ENCODE data around the gene SCNM1.

SCNM1 gene, protein sequence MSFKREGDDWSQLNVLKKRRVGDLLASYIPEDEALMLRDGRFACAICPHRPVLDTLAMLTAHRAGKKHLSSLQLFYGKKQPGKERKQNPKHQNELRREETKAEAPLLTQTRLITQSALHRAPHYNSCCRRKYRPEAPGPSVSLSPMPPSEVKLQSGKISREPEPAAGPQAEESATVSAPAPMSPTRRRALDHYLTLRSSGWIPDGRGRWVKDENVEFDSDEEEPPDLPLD

DNA sequence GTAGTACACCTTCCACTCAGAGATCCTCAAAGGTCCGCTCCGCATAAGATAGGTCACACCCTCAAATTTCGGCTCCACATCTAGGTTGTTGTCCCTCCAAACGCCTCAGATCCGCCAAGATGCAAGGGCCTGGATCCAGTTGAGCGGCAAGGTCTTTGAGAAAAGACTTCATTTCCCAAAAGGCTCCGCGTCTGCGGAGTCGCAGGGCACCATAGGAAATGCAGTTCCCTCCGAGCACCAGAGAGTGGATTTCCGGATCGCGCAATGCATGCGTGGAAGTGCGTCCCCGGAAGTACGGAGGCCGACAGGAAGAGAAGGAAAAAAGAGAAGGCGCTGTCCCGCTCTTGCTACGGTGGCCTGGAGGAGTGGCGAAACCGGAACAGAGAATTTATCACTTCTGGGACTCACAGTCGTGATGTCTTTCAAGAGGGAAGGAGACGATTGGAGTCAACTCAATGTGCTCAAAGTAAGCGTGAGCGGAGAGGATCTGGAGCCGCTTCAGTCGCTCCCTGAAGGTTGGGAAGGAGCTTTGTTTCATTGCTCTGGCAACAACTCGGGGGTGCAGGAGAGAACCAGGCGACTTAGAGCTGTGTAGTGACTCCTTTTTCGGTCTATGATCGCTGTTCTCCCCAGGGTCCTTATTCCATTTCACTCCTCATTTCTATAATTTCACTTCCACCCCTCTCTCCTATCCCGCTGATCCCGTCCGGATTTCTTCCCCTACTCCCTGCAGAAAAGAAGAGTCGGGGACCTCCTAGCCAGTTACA lies at the start of gene SCNM1, which contains the start of gene LYSMD1:
SCNM1 (plus strand) TSS at position 407 of the 767 bp plus-strand sequence; CDS start at position 416, 9 bp downstream.
LYSMD1 (minus strand) TSS at position 165 of the 767 bp plus-strand sequence. CDS start 644 bp downstream, outside the sequence.
- DNase-seq (ENCODE audit: low read depth) = peak; percentile 96

DNA sequence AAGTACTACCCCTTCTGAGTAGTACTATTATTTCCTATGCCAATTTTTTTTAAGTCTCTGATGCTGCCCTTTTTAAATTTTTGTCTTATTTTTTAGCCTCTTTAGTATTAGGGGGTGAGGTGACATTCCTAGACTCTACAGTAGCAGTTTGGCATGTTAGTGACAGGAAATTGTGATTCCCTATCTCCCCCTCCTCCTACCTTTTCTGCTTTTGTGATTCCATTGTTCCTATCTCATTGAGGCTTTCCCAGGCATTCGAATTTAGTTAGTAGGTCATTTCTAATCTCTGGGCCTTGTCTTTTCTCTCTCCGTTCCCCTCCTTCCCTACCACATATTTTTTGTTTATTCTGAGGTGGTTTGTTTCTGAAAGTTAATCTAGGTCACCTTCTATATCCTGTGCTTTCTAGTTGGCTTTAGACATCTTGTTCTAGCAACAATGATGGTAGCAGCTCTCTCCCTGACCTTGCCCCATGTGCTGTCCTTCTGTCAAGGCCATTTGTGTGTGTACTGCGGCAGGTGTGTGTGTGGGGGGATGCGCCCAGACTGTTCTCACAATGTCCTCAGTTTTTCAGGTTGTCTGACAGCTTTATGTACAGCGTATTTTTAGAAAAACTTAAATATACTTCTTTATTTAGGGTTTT lies 41.1 kb upstream of the SCNM1 start:
- no peak for DNase-seq (ENCODE audit: low read depth)

DNA sequence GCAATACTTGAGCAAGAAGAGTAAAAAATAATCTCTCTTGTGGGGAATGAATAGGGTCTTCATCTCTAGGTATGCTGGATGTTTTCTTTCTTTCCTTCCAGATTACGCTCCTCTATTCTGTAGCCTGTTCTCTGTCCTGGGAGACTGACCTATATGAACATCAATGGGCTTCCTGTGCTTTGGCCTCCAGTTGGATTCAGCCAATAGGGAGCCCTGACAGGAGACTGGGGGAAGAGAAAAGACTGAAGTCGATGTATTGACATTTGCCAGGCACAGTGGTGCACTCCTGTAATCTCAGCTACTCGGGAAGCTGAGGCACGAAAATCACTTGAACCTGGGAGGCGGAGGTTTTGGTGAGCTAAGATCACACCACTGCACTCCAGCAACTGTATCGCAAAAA lies 37.1 kb upstream of the SCNM1 start:
- no peak for DNase-seq (ENCODE audit: low read depth)

DNA sequence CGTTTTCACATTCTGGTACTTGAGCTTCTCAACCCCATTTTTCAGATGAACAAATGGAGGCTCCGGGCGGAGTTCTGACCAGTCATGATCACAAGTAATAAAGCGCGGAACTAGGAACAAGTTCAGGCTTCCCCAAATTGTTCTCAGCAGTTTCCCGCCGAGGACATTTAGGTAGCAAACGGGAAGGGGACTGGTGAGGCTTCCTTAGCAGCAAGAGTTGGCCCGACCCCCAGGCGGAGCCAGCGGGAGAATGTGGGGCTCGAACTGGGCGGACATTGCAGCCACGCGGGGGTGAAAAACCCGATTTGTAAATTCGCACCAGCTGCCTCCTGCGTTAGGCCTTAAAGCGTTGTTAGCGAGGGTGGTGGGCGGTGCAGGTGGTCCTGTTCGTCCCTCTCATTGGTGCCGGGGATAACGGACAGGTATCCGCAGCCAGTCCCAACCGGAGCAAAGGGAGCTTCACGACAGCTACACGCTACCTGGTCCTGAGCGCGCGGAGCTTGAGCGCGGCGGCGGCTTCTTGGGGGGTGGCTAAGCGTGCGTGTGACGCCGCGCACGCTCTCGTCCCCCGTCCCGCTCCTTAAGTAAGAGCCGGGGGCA lies 34.9 kb upstream of the SCNM1 start:
- peak; percentile 36 for DNase-seq (ENCODE audit: low read depth)

DNA sequence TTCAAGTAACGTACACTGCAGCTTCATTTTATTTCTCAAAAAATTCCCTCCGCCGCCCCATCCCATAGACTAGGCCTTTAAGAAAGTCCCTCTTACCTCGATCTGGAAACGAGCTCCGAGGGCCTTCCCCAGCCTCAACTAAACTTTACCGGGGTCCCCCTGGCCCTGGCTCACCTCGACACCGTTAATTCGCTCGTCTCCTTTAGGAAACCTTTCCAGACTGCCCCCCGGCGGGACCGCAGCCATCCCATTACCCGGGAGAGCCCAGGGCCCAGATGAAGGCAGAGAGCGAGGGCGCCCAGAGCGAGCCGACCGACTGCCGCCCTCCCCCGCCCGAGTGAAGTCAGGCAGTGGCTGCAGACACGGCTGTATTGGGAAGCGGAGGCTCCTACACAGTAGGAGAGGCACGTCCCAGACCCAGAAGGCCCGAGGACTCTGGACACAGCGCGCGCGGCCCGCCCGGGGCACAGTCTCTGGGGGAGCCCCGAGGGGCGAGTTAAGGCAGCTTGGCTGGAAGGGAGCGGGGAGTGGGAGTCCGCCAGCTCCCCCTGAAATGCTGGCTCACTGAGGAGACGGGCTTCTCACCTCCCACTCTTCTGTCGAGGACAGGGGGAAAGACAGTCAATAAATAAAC lies 34.1 kb upstream of the SCNM1 start:
- no peak for DNase-seq (ENCODE audit: low read depth)

DNA sequence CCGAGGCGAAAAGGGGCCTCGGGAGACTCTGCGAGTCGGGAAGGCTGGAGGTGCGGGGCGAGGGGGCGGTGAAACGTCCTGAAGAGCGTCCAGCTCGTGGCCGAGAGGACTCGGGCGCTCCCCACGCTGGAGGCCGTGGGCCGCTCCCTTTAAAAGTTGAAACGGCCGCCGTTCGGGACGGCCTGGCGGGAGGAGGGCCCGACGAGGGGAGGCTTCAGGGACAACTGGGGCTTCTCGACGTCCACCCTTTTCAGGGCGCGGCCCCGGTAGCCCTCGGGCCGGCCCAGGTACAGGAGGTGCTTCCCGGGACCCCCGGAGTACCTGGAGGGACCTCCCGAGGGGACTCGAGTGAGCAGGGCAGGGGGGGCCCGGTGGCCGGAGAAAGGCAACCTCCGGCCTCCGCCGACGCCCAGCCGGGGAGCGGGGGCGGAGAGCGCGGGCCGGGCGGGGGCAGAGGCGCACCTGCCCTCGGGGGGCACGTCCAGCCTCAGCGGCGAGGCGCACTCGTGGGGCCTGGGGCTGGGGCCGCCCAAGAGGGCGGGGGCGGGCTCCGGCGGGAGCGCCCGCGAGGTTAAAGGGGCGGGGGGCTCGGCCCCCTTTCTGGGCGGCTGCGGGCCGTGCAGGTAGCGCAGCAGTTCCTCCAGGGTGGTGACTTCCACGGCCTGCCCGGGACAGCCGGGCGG lies 33.5 kb upstream of the SCNM1 start:
- no peak for DNase-seq (ENCODE audit: low read depth)

DNA sequence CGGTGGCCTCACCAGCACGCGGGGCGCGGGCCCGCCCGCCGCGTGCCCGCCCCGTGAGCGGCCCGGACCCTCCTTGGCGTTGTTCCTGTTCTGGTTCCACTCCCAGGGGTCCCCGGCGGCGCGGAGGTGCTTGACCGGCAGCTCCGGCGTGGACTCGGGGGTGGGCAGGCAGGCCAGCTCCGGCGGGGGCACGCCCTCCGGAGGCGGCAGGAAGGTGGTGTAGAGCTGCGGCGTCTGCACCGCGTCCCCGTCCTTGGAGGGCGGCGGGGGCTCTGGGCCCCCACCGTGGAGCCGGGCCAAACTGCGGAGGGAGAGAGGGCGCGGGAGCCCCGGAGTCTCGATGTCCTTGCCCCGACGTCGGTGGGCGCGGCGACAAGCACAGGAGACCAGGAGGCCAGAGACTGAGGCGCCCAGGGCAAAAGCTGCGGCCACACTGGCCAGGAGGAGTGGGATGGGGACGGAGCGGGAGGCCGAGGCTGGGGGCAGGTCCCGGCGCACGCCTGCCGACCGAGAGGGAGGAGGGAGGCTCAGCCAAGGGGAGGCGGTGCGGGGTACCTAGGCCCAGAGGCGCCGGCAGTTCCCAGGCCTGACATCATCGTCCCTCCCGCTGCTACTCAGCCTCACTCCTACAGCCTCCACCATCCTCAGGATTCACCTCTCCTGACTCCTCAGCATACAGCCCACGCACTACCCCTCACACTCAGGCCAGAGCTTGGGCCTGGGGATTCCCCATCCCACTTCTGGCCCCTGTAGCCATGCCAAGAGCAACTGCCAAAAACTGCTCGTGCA lies 32.7 kb upstream of the SCNM1 start:
- DNase-seq (ENCODE audit: low read depth) = no peak

DNA sequence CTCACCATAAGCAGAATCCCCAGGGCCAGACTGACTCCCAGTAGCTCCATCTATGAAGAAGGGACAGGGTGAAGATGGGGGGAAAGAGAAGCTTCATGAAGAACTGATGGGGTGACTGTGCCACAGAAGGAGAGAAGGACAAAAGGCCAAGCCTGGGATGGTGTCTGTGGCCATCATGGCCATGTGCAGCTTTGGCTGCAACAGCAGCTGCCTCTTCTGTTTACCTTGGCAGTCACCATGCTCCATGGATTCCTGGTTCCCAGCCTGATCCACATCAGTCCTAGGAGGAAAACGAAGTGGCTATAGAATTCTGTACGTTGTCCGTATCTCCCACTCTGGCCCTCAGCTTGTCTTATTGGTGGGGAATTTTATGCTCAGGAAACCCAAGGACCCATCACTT lies 31.5 kb upstream of the SCNM1 start:
- no peak for DNase-seq (ENCODE audit: low read depth)

DNA sequence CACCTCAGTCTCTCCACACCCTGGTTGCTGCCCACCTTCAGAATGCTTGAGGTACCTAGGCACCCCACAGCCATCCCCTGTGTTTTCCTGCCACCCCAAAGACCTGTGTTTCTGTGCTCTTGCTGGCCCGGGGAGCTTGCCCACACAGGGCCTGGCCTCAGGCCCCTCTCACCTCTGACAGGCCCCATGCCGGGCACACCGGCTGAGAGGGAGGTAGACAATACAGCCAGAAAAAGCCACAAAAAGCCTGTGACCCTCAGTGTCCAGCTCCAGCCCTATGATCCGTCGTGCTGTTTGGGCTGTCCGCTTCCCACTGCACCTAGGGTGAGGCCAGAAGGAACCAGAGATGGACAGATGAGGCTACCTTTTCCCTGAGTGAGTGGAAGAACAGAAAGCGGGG lies 31.0 kb upstream of the SCNM1 start:
- DNase-seq (ENCODE audit: low read depth) = no peak

DNA sequence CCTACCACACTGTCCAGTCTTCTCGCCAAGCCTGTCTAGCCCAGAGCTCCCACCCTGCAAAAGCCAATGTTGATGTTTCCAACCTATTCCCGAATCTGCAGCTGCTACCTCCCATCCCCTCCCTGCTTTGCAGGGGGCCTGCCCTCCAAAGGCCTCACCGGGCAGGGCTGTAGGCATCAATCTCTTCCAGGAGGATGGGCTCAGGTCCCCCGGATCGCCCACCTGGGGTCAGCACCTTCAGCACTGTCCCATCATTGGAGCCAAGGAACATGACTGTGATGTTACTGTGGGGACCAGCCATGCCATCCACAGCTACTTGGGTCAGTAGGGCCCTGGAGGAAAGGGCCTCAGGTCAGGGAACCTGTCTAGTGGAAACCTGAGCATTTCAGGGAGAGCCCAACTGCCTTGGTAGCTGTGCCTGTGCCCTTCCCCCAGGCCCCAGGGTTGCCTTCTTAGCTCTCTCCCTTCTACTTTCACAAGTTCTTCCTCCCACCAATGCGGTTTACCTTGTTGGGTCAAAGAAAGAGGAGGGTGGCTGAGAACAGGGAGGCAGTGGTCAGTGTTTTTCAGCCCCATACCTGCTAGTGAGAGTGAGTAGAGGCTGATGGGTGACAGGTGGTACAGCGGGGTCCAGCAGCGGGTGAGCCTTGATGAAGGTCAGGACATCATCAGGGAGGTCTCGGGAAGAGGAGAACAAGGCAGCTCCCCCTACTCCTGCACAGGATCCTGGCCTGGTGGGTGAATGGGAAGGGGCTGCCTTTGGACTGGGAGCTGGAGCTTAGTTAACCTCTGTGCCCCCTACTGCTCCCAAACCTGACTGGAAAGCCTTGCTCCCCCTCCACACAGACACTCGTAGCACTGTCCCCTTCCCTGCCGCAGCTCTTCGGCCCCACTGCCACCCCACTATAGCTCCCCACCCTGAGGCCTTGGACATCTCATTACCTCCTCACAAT lies 30.2 kb upstream of the SCNM1 start:
- no peak for DNase-seq (ENCODE audit: low read depth)

DNA sequence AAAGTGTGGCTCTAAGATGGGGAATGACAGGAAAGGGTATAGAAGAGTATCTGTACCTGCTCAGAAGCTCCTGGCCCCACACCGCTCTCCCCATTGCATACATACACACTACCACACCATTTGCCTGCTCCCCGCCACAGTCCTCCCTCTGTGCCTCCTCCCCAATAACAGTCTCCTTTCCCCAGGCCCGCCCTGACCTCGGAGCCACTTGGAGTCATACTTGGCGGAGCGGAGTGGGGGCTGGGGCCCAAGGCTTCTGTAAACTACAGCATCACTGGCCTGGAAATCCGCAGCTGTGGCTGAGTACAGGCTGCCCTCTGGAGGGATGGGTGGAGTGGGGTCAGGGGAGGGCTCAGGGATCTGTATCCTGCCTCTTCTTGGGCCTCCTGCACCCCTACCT lies 28.2 kb upstream of the SCNM1 start:
- no peak for DNase-seq (ENCODE audit: low read depth)

DNA sequence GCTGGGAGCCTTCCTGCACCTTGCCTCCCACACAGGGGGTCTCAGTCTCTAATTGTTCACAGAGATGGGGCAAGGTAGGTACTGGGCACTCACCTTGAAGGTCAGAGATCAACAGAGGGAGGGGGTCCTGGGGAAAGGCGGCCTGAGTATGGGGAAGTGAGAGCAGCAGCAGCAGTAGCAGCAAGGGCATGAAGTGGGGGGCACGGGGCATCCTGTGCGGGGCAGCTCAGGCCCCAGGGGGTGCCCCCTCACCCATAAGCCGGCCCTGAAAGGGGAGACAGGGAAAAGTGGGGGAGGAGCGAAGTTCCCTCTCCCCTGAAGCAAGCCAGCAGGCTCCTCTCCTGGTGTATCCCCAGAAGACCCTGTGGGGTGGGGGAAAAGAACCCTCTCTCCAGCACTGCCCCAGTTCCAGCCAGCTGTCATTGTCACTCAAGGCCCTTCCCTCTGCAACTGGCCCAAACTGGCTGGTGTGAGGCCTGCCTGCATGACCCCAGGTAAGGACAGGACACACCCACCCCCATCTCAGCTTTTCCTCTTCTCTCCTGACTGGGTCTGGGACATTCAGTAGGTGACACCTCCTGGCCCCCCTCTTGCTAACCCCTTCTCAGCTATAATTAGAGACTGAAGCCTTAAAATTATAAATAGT lies 23.4 kb upstream of the SCNM1 start:
- DNase-seq (ENCODE audit: low read depth) = no peak

DNA sequence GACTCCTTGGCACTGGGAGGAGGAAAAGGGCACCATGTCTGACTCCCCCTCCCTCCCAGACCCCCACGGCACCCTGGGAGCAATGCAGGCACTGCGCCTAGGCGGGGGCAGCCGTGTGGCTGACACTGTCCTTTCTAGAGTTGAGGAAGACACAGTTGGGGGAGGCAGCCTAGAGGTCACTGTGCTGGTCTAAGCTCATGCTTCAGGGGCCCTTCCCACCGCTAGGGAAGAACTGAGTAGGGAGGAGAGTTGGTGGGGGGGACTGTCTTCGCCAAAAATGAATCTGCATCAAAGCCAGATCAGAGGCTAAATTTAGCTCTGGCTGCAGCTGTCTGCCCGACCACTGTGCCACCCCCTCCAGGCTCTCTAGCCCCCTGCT lies 22.9 kb upstream of the SCNM1 start:
- DNase-seq (ENCODE audit: low read depth) = no peak

DNA sequence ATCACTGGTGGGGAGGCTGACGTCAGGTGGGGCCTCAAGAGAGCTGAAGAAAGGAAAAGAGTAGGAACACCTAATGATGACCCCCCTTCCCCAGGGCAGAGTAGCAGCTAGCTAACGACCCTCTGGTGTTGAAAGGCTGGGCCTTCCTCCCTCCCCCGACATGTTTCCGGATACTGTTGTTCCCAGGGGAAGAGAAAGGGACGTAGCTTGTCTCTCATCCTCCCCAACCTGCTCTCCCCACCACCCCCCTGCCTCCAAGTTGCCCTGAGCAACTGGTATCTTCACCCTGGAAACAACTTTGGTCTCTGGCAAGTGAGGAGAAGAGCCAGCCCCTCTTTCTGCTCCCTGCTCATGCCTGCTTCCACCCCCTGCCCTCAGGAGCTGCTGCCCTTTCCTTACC lies 22.0 kb upstream of the SCNM1 start:
- no peak for DNase-seq (ENCODE audit: low read depth)

DNA sequence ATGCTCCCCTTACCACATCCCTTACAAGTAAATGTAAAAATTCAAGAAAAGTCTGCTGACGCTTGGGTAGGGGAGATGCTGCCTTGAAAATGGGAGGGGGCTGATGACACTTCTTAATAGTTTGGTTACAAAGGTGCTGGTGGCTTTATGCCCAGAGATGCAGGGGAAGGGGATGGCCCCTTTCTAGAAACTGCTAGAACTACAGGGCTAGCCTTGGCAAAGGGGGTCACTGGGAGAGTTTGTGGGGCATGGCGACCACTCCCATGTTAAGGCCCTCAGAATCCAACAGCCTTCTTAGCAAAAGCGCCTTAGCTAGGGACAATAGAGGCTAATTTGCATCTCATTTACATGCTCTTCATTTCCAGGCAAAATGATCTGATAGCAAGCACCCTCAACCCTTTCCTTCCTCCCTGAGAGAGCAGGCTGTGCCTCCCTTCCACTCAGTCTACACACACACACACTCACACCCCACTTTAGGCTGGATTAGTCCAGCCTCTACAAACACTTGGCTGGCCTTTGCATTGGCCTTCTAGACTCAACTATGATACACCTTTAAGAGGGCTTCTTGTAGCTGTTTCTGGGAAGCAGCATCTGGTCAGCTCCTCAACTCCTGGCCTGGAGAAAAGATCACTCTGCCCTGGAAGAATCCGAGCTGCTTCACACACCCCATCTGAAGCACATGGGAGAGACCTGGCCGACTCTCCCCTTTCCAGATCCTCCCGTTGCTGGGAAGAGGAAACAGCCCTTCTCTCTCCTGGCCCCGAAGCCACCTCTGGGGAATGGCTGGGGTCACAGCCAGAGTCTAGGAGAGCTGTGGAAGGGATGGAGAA lies 21.3 kb upstream of the SCNM1 start:
- no peak for DNase-seq (ENCODE audit: low read depth)

DNA sequence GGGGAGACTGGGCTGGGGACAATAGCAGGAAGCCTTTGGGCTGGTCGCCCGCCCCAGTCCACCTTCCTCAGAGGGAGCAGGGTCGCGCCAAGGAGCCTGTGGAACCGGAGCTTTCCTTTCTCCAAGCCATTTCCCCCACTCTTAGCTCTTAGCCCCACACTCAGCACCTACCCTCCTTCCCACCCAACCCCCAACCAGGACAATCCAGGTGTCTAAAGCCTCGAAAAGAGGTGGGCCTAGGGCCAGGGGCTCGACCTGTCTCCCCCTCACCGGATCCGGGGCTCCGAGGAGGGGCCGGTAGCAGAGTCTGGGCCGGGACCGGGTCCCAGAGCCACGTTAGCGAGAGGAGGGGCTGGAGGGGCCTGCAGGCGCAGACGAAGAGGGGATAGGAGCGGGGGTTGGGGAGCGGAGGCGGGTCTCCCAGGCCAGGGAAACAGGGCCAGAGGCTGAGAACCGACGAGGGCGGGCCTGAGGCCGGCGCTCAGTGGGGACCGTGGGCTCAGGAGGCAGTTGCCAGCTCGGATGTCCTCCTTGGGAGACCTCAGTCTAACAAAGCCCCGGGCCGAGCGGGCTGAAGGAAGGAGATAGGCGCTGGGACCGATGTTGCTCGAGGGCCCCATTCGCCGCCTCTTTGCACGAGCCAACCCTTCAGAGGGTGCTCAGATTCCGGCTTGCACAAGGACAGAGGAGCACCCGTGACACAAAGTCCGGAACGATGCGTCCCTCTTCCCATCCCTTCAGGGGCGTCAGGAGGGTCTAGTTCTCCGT lies 20.5 kb upstream of the SCNM1 start:
- no peak for DNase-seq (ENCODE audit: low read depth)

DNA sequence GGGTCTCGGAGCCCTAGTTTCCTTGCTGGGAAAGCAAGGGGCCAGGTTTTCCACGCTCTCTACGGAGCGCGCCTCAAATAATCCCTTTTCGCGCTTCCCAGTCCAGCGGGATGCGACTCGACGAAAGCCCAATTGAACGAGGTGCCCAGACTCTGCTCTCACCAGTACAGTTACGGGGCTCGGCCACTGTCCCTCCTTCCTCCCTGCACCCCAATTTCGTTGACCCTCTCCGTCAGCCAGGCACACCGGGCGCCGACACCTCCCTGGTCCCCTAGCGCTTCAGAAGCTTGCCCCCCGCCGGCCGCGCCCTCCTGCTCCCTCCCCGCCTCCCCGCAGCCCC lies 19.9 kb upstream of the SCNM1 start:
- no peak for DNase-seq (ENCODE audit: low read depth)

All from T-helper 22 cell (primary cell).